PFSK-1 (cell line): ENCODE data around the gene LONP1.

Source experiments
- POLR2AphosphoS5 ChIP-seq: IDR thresholded peaks from 2 replicates; pipeline ENCODE4 v1.6.1; 2012; ENCODE audit warnings: low read depth, mild to moderate bottlenecking, control low read depth, low read length, moderate library complexity
- SIN3A ChIP-seq: IDR thresholded peaks from 2 replicates; pipeline ENCODE4 v1.6.1; 2012; ENCODE audit warnings: mild to moderate bottlenecking, low read length, moderate library complexity, borderline replicate concordance; ENCODE audit not compliant: insufficient read depth
- TAF1 ChIP-seq: IDR thresholded peaks from 2 replicates; pipeline ENCODE4 v1.6.1; 2012; ENCODE audit warnings: low read length, control low read depth, borderline replicate concordance; ENCODE audit not compliant: insufficient read depth
- TF ChIP-seq, protein P1 (sequence below), 2 experiments: IDR thresholded peaks; 2 replicates each; pipeline versions ENCODE4 v1.6.1 to v1.8.0; 2011 to 2012; ENCODE audit warnings: low read depth in 2 of 2, low read length in 2 of 2, control low read depth in 1 of 2, inconsistent platforms in 1 of 2, mild to moderate bottlenecking in 1 of 2, moderate library complexity in 1 of 2; ENCODE audit not compliant: insufficient read depth in 1 of 2

DNA sequence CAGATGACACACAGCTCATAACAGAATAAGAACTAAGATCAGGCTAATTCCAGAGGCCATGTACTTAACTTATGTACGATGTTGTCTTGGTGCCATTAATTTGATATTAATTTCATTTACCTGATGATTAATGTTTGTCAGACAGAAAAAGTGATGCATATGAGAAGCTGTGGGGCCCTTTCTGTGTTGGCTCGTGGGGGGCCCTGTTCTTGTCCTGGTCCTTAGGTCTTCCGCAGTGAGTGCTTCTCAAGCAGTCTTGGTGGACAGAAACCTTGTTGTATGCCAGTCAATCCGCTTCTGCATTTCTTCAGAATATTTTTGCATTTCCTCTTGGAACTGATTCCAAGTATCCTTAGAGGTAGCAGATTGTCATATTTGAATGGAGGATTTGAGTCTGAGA is 76.9 kb downstream of the LONP1 start:
- TF ChIP-seq POLR2AphosphoS5 = no peak
- TF ChIP-seq SIN3A = no peak
- no peak for TF ChIP-seq TAF1
- TF ChIP-seq, protein P1, sequence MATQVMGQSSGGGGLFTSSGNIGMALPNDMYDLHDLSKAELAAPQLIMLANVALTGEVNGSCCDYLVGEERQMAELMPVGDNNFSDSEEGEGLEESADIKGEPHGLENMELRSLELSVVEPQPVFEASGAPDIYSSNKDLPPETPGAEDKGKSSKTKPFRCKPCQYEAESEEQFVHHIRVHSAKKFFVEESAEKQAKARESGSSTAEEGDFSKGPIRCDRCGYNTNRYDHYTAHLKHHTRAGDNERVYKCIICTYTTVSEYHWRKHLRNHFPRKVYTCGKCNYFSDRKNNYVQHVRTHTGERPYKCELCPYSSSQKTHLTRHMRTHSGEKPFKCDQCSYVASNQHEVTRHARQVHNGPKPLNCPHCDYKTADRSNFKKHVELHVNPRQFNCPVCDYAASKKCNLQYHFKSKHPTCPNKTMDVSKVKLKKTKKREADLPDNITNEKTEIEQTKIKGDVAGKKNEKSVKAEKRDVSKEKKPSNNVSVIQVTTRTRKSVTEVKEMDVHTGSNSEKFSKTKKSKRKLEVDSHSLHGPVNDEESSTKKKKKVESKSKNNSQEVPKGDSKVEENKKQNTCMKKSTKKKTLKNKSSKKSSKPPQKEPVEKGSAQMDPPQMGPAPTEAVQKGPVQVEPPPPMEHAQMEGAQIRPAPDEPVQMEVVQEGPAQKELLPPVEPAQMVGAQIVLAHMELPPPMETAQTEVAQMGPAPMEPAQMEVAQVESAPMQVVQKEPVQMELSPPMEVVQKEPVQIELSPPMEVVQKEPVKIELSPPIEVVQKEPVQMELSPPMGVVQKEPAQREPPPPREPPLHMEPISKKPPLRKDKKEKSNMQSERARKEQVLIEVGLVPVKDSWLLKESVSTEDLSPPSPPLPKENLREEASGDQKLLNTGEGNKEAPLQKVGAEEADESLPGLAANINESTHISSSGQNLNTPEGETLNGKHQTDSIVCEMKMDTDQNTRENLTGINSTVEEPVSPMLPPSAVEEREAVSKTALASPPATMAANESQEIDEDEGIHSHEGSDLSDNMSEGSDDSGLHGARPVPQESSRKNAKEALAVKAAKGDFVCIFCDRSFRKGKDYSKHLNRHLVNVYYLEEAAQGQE (IDR thresholded peaks at IDR 0.05; ENCODE audit: insufficient read depth in 1 of 2, low read depth in 2 of 2, low read length in 2 of 2) = no peak
